ENCODE measurements around the gene ZNF638.
A peak's percentile ranks its signal among the peaks of the same experiment; 100 is the strongest.

Gene ZNF638

DNA sequence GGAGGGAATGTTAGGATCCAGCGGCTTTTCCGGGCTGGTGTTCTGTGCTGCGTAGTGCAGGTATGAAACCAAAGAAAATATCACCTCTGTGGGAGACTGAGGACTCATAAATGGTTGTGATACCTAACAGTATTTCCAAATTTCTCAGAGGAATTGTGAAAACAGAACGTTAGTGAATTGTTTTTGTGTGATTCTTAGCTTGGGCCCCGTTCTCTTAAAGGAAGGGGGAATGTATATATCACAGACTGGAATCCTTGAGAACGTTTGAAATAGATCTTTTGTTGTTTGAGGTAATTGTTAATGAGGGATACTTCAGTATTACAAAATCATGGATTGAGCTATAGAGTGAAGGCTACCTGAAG lies 834 bp downstream of the ZNF638 start:
- DNase-seq (ENCODE audit: extremely low spot score) = peak; percentile 22
- CTCF ChIA-PET = interaction anchor here (0.8 to 5.0 kb wide), 21 partner anchors 10 to 340 kb away, joined by 3 to 27 read pairs (median 4); no protein-coding TSS in a partner anchor
- POLR2A ChIA-PET = interaction anchor here (1.0 to 1.2 kb wide), 2 partner anchors 14 to 1418 kb away, joined by 3 to 4 read pairs; no protein-coding TSS in a partner anchor
- TF ChIP-seq, protein P1, sequence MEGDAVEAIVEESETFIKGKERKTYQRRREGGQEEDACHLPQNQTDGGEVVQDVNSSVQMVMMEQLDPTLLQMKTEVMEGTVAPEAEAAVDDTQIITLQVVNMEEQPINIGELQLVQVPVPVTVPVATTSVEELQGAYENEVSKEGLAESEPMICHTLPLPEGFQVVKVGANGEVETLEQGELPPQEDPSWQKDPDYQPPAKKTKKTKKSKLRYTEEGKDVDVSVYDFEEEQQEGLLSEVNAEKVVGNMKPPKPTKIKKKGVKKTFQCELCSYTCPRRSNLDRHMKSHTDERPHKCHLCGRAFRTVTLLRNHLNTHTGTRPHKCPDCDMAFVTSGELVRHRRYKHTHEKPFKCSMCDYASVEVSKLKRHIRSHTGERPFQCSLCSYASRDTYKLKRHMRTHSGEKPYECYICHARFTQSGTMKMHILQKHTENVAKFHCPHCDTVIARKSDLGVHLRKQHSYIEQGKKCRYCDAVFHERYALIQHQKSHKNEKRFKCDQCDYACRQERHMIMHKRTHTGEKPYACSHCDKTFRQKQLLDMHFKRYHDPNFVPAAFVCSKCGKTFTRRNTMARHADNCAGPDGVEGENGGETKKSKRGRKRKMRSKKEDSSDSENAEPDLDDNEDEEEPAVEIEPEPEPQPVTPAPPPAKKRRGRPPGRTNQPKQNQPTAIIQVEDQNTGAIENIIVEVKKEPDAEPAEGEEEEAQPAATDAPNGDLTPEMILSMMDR (IDR thresholded peaks at IDR 0.05; ENCODE audit: control extremely low read depth, extremely low read depth, low read depth, missing control alignments) = no peak

GRCh38 chr2:71333619-71334018 lies 2.0 kb downstream of the ZNF638 start:
- CTCF ChIA-PET = interaction anchor here (1.1 to 5.0 kb wide), 5 partner anchors 9 to 111 kb away, joined by 3 to 27 read pairs (median 9); no protein-coding TSS in a partner anchor
- TF ChIP-seq, protein P1 (IDR thresholded peaks at IDR 0.05; ENCODE audit: control extremely low read depth, extremely low read depth, low read depth, missing control alignments) = no peak
- POLR2A ChIA-PET = no interaction called here
- no peak for DNase-seq (ENCODE audit: extremely low spot score)

- CTCF ChIA-PET = interaction anchor here (0.7 to 2.0 kb wide), 2 partner anchors 10 to 174 kb away, joined by 3 to 5 read pairs; no protein-coding TSS in a partner anchor
Measured at GRCh38 chr2:71336384-71336783, 4.8 kb downstream of the ZNF638 start.

DNA sequence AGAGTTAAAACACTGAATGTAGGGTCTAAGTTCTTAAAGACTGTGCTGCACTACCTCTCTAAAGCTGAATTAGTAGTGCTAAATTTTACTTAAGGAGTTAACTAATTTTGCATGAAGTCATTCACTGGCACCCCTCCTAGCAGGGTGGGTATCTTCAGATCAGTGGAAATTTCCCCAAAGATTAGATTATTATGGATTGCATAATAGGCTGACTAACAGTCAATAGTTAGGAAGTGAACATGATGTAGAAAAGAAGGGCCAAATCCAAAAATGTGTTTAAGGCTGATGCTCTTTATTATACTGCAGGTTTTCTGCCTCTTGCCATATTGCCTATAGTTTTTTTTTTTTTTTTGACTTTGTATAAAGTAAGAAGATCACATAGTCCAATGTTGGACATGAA lies 5.2 kb downstream of the ZNF638 start:
- ChIA-PET CTCF (interaction anchor here (0.7 to 2.0 kb wide), 2 partner anchors 9 to 174 kb away, joined by 3 to 5 read pairs; no protein-coding TSS in a partner anchor), POLR2A (no interaction called here)
- no peak for DNase-seq (ENCODE audit: extremely low spot score)
- TF ChIP-seq, protein P1 (IDR thresholded peaks at IDR 0.05; ENCODE audit: control extremely low read depth, extremely low read depth, low read depth, missing control alignments) = no peak

More at GRCh38 chr2:71336384-71336783, 4.8 kb downstream of the ZNF638 start:
- TF ChIP-seq, protein P1 (IDR thresholded peaks at IDR 0.05; ENCODE audit: control extremely low read depth, extremely low read depth, low read depth, missing control alignments) = no peak
- POLR2A ChIA-PET = interaction anchor here (0.7 kb wide), 1 partner anchor 60 kb away, joined by 7 read pairs; no protein-coding TSS in a partner anchor
- no peak for DNase-seq (ENCODE audit: extremely low spot score)

- ChIA-PET CTCF (interaction anchor here (2.0 kb wide), 1 partner anchor 173 kb away, joined by 5 read pairs; no protein-coding TSS in a partner anchor), POLR2A (no interaction called here)
Measured at GRCh38 chr2:71337776-71338175, 6.2 kb downstream of the ZNF638 start.

DNA sequence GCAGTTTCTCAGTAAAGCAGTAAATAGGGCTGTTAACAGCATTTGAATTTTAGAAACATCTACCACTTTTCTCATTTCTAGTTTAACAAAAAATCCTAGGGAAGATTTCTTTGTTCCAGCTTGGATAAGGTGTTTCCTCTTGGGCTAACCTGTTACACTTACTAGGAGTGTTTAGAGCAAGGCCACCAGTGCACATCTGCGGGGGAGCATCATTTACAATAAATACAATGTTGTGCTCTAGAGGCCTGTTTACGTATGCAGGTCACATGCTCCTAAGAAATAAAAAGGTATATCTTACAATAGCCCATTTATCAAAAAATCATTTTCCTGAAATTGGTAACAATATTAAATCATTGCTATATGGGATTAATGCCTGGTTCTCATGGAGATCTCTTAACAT lies 8.1 kb downstream of the ZNF638 start:
- POLR2A ChIA-PET = no interaction called here
- no peak for DNase-seq (ENCODE audit: extremely low spot score)
- CTCF ChIA-PET = interaction anchor here (1.0 kb wide), 1 partner anchor 9 kb away, joined by 3 read pairs; no protein-coding TSS in a partner anchor
- TF ChIP-seq, protein P1 (IDR thresholded peaks at IDR 0.05; ENCODE audit: control extremely low read depth, extremely low read depth, low read depth, missing control alignments) = no peak

More at GRCh38 chr2:71337776-71338175, 6.2 kb downstream of the ZNF638 start:
- TF ChIP-seq, protein P1 (IDR thresholded peaks at IDR 0.05; ENCODE audit: control extremely low read depth, extremely low read depth, low read depth, missing control alignments) = no peak
- no peak for DNase-seq (ENCODE audit: extremely low spot score)
